SK-N-DZ (cell line): ENCODE data around the gene RERG.

Source experiments
- DNase-seq: peaks from one replicate; pipeline ENCODE4 v3.0.0-alpha.2; 2015; ENCODE audit warnings: low spot score

RERG gene

DNA sequence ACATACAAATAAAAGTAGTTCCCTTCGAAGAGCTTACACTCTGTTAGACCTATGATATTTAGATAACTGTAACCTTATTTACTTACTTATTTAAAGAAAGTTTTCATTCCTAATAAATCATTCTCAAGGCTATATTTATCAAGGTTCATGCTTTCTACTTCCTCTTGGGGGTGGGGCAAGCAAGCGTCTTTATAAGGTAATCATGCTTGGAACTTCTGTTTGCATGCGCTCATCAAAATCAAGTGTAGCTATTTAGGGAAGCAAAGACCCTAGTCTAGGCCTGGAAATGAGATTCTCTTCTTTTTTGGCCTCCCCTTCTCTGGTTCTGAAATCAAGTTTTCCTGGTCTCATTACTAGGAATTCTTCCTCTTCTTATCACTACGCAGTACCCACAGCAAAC lies 766 bp downstream of the RERG start:
- DNase-seq, result no peak

DNA sequence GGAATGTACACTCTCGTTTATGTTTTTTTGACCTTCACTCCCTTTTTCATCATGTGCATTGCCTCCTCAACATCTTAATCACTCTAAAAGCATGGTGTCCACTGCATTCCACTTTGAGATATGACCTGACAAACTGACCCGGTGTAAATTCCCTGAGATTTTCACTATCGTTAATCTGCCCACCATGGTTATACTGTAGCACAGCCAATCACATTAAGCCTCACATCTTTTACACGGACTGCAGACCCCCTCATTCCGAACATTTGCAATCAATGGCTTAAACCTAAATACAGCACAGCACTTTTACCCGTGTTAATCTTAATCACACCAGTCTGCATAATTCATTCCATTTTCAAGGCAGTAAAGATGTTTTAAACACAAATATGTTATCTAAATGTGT lies 2.4 kb downstream of the RERG start:
- no peak for DNase-seq

DNA sequence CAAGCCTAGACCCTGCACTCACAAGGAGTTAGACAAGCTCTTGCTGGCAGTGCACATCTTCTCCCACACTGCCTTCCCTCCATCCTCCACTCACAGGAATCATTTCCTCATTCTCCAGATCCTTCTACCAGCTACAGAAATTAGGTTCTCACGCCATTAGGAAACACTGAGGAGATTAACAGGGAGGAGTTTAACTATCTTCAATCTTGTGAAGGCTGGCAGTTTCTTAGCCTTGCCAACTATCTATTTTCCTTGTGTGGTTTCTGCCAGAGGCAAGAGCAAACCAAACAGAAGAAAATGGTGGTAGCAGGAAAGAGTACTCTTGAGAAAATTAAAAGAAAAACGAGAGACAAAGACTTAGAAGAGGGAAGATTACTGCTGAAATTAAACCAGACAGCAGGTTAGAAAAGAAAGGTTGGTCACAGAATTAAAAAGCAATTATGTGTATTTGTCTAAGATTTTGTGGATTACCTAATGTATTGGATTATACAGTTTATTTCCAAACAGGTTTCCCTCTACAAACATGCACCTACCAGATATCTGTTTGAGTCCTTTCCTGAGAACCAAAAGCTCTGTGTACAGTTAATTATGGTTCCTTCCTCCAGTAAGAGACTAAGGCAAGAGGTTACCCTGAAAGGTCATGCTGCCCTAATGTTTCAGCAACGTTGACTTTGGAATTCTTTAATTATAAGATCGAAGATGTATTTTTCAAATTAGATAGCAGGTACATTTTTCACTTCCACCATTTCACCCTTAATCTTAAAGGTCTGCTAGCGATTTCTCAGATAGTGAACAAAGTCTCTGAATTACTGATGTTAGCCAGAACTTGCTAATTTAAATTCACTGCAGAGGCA lies 5.0 kb downstream of the RERG start:
- DNase-seq, result no peak

DNA sequence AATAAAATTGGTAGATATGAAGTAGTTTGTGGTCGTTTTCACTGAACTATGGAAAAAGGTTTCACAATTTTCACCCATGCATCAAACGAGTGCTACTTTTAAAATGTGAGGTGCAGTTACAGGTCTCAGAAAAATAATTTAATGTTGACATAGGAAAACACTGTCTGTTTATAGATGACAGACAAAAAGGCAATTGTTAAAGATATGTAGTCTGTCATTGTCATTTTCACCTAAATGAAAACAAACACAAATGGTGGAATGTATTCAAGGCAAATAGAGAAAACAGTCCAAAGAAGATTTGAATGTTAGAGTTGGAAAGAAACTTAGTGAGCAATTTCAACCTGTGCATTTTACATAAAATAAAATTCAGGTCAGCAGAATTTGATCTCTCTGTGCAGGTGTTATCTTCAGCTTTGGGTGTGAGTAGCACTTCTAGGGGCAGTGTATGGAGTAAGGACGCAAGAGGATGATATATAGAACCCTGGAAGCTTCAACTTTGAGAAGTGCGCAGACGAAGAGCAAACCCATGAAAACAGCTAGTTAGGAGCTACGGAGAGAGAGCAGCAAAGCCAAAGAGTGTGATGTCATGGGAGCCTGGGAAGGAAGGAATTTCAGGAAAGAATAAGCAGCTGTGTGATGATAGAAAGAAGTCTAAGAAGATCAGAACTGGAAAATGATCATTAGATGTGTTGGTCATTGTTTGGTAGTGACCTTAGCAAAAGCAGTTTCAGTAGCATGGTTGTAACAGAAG lies 6.2 kb downstream of the RERG start:
- no peak for DNase-seq

DNA sequence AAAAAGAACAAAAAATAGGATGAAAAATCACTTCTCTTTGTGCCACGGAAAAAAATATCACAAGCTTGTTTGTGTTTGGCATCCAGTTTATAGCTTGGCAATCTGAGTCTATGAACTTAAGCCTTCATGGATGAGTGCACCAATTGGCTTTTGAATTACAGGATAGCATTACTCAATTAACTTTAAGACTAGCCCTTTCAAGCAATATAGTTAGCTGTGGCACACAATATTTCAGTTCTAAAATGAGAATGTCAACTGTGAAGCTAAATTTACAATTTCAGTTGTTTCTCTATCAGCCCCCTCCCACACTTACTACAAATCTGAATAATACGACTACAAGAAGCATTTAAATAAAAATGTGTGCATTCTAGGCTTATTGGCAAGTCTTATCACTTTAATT lies 8.3 kb downstream of the RERG start:
- DNase-seq, result no peak

DNA sequence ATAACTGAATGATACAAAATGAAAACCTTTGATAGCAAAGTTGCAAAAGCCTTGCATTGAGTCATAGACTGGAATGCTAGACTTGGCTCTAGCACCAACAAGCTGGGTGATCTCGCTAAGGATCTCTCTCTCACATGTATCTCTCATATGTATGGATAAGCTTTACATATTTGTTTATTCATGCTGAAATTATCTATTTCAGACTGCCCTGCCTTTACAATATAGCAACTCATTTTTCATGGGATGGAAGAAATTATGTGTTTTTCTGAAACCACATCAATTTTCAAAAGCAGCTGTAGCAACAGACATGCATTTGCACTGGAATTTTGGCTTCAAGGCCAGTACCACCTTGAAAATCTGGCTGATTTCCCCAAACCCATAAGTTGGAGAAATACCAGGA lies 11.4 kb downstream of the RERG start:
- DNase-seq, result no peak

DNA sequence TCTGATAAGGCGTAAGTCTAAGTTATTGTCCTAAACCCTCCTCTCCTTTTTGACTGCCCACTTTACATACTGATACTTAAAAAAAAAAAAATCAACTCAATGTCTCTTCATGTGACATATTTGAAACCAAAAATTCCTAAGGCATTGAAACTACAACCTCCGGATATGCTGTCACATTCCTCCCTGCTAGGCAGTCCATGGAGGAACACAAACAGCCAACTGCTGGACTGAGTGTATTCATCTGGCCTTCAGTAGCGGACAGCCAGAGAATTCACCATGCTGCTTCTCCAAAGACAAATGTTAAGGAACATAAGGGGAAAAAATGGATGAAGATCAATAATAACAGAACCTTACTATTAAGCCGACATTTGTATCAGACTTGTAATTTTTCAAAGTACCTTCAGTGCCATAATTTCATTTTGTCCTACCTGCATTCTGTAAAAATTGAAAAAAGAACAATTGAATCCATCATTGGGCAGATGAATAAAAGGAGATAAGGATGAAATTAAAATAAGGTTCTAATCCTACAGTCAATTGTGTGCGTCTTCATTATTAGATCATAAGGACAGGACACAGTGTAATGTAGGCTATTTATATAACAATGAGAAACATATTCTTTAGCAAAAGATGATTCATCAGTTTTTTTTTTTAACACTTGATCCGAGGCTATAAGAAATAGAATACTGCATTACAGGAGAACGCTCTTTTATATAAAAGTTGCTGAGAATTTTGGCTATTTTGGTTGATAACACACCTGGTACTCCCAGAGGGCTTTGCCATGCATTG lies 12.2 kb downstream of the RERG start:
- DNase-seq, result no peak

DNA sequence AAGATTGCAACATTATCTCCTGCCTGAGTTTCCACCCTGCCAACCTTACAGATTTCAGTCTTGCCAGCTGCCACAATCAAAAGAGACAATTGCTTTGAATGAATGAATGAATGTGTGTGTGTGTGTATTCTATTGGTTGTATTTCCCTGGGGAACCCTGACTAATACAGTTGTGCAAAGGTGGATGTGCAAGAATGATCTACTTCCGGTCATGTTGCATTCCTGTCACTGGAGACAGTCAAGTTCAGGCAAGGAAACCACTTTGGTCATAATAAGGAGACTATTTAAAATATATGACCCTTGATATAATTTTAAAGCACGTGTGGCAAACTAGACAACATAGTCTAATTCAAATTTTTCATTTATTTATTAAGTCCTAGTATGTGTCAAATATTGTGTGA lies 13.1 kb downstream of the RERG start:
- DNase-seq, result no peak

DNA sequence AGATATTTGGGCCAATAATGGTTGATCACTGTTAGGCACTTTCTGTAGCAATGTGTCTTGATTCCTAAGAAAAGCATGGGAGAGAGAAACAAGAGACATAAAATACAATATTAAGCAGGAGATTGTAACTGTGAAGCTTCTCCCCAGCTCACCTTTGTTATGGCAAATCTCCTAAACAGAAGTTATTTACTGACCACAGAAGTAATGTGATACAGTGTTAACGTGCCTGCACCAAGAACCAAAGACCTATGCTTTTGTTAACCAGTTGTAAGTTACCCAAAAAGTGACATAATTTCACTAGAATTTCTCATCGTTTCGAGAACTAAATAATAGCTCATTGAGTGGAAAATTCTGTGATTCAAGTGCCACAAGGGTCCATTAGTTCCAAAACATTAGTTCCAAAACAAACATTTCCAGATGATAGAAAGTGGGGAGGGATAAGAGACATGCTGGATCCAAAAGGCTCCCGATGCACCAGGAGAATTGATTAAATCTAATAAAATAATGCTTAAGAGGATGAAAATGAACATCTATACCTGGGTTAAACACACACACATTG lies 14.3 kb downstream of the RERG start:
- DNase-seq, result no peak

DNA sequence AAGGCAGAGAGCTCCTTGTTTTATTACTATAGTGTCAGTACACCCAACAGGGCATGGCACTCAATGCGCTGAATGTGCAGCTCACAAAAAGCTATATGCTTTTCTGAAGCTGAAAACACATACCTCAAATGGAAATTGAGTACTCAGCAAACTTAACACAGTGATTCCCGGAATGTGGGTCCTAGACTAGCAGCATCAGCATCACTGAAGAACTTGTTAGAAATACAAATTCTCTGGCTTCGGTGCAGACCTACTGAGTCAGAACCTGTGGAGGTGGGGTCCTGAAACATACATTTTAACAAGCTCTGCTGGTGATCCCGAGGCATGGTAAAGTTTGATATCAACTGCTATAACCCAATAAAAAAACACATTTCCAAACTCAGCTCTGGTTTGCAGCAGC lies 14.9 kb downstream of the RERG start:
- no peak for DNase-seq

DNA sequence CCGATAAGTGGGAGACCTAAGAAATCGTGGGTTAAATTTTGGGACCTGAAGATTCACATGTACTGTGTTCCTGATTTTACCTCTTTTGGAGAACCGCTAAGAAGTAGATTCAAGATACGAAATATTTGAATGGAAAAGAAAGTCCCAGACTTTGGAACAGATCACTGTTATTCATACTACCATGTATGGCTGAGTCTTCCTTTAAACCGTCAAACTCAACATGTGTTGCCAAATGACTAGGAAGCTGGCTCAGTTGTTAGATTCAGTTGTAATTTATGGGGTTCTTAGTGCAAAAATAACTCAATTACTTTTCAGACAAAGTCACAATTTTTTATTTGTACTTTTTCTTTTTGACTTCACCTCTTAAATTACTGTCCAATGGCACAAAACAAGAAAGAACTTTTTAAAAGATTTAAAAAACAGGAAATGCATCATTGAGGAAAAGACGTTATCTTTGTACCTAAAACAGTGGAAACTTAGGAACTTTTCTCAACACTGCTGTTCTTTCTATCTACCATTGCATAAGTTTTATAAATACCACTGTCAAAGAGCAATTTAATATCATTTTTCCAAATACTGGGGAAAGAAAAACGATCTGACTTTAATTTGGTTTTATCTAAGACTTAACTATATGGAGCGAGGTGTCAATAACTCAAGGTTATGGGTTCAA lies 15.7 kb downstream of the RERG start:
- DNase-seq, result no peak

DNA sequence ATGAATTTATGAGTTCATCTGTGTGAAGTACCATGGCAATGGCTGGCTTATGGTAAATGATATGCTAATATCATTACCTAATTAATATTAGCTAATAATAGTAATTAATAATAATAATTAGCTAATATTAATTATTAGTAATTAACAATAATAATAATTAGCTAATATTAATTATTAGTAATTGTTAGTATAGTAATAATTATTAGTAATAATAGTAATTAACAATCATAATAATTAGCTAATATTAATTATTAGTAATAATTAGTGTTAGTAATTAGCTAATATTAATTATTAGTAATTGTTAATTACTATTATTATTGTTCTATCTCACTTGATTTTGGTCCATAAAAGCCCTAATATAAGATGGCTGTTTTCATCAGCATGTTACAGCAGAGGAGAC lies 19.8 kb downstream of the RERG start:
- no peak for DNase-seq

DNA sequence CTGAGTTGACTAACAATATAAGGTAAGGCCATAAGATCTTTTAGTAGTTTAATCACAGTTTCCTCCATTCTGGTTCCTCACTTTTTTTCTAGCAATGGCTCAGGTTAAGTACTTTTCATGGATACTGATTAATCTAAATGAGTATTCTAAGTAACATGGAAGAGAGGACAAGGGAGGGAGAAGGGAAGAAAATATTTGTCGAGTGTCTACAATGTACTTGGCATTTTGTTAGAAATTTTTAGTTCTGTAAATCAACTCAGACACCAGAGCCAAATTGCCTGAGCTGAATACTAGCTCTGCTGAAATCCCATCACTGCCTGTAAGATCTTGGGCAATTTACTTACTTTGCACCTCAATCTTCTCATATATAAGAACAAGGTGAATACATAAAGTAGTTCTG lies 20.2 kb downstream of the RERG start:
- DNase-seq, result no peak

DNA sequence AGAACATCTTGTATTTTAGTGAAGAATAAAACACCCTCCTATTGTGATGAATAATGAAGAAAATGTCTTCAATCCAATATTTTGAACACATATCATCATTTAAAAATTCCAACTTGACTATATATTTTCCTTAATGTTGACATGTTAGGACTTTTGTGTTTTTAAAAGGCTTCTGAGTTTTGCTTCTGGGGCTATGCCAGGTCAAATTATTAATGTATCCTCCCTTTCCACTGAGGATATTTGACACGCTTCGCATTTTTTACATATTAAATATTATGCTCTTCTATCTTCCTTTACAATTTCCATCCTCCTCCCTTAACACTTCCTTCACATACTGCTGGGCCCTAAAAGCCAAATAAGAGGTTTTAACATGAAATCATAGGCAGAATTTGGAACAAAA lies 20.6 kb downstream of the RERG start:
- no peak for DNase-seq

DNA sequence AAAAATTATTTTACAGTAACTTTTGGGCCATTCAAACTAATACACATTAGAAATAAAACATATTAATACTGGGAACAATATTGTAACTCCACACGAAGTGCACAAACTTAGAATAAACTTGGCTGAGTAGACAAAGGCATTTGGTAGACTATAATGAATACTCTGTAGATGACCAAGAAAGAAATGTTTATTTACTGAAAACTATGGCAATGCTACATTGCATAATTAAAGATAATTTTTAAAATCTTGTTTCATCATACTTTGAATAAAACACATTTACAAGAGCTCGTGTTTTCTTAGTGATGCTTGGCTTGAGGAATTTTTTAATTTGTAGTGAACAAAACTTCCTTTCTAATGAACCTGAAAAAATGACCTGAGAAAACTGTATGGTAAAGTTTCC lies 21.3 kb downstream of the RERG start:
- no peak for DNase-seq

DNA sequence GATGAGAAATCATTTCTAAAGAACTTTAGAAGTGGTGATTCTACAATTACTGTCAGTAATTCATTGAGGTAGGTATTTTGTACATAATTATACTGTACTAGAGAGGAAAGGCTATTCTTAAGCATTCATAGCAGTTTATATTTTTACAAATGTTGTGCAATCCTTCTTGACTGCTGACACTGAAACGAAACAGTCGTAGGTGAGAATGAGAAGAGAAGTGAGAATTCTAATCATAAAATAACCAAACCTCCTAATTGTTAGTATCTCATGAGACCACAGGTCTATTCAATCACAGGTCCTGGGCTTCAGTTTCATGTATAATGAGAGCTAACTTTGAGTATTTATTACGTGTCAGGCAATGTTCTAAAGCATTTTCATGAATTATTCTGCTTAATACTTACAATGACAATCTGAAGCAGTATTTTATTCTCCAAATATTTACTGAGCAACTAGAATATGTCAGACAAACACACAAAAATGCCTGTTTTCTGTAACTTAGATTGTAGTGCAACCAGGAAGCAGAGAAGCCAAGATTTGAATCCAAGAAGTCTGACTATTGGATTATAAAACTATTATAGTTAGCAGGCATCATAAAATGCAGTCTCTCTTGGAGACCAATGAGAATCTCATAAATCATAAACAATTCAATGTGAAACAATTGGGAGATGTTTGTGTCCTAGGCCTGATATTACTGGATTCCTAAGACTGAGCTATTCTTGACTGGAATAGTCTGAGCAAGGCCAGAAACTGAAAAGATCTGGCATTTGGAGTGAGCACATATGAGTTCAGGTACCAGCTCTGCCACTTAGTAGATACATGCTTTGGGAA lies 24.3 kb downstream of the RERG start:
- DNase-seq, result no peak

DNA sequence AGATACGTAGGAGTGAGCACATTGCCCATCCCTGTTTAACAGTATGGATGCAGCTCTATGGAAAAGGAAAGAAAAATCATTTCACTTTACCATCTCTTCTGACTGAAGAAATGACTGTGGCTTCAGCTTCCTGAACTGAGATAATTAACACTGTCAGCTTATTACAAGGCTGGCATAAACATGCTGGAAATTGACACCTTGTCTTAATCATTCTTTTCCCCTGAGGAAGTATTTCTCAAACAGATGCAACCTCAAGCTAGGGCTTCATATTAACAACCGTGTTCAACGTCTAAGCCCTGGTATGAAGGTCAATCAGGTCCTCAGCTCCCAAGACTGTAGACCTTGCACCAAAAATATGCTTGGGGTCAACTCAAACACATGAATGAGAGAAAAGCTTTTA lies 25.0 kb downstream of the RERG start:
- DNase-seq, result no peak

DNA sequence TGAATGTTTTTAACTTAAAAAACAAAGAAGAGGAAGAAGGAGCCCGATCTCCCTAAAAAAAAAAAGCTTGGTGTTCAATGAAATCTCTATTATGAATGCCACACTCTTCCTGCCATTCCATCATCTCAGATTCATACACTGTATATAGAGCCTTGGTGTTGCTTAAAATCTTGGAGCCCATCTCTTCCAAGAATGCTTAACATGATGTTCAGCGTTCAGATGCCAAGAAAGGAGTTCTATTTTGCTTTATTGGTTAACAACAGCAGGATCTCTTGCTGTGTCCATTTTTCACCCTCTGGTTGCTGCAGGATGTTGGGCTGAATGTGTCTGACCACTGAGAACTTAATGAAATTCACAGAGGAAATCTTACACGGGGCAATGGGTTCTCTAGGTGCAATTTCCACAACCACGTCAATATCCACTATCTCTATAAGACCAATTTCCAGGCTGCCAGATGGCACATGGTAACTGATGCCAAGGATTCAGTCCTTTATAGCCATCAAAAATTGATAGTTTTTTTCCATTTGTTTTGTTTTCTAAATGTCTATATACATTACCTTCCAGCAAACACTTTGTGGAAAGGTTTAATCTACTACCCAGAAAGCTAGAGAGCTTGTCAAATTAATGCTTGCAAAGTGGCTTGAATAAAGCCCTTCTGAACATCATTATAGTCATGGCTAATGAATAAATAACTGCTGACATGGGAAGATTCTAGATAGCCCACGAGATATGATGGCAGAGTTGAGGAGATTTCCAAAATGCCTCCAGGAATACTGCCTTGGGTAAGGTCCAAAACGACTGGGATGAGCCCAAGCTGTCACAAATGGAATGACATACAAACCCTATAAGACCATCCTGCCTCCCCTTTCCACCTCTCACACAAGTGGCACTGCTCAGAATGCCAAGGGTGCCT lies 26.5 kb downstream of the RERG start:
- DNase-seq, result no peak

DNA sequence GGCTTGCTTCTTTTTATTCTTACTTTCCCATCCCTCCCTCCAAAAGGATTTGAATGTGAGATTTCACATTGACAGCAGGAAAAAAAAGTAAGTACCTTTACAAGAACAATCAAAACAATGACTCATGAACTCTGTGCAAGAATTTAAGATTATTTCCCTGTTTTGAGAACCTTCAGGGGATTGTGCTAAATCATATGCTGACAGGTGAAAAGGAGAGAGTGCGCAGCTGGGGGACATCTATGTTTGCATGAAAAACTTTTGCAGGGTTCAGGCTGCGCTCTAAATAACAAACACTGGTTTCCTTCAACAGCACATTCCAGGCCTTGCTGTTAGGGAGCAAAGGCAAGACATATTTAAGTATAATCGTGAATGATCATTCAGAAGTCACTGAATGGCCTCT lies 27.3 kb downstream of the RERG start:
- DNase-seq, result no peak

DNA sequence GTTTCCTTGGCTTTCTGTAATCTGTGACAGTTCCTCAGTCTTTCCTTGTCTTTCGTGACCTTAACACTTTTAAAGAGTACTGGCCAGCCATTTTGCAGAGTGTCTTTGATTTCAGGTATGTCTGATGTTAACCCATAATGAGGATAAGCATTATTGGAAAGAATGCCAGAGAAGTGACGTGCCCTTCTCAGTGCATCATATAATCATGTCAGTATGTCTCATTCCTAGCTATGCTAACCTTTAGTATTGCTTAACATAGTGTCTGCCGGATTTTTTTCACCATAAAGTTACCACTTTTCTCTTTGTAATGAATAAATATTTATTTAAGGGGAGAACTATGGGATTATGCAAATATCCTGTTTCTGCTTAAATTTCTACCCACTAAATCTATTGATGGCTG lies 28.5 kb downstream of the RERG start:
- DNase-seq, result no peak
